HCT116 (cell line): Measurements from ENCODE around the gene RINT1. TPM values are rescaled to one million over a fixed set of nuclear protein-coding genes. Genes with fewer than 3 reads are reported as not detected.

Source experiments
- ATAC-seq: fragments of 200-7000 bp; cut with Tn5 transposase; 2 replicates; pipeline ENCODE4 v1.9.1; 2020; ENCODE audit warnings: mild to moderate bottlenecking, moderate library complexity
- BruUV-seq: library from RNA; stranded (reverse); fragments of 400-500 nt; replicated peaks from 2 replicates; lab custom pipeline; 2021; lab: Mats Ljungman, UMichigan
- CTCF ChIA-PET: fragments of 300-600 bp; sonication (Branson Sonifier 250); formaldehyde crosslinking; loops from one replicate; lab custom pipeline; 2021; ENCODE audit warnings: antibody characterized with exemption; lab: Charles Lee
- POLR2A ChIA-PET: fragments of 300-600, 350-600 bp; sonication (Branson Sonifier 250); formaldehyde crosslinking; loops from one replicate; lab custom pipeline; 2021; ENCODE audit warnings: antibody characterized with exemption; lab: Charles Lee
- RAD21 ChIA-PET, 2 experiments: fragments of 300-600 bp; sonication (Branson Sonifier 250); formaldehyde crosslinking; loops; one replicate each; lab custom pipeline; 2023; ENCODE audit warnings: low total read pairs in 2 of 2; ENCODE audit not compliant: uncharacterized antibody in 2 of 2, unreplicated experiment in 2 of 2, low non-redundant PET in 1 of 2; lab: Charles Lee
- DNase-seq: peaks from one replicate; pipeline ENCODE4 v3.0.0-alpha.2; 2010; ENCODE audit warnings: low read depth, low spot score
- H2AFZ ChIP-seq: fragments of 200-600 bp; shearing (Covaris generic), sonication (generic); 2 replicates; pipeline ENCODE4 v1.6.1; 2017; ENCODE audit warnings: low read depth, mixed run types, mixed read lengths, antibody characterized with exemption, low read length; ENCODE audit not compliant: poor library complexity, severe bottlenecking
- H3K27ac ChIP-seq: 2 replicates; pipeline ENCODE4 v1.5.1; 2012; ENCODE audit warnings: low read depth, low read length
- H3K27me3 ChIP-seq: fragments of 200-600 bp; sonication (generic); 2 replicates; pipeline ENCODE4 v1.6.1; 2016; ENCODE audit warnings: mixed run types, low read length, mixed read lengths; ENCODE audit not compliant: insufficient read depth
- H3K36me3 ChIP-seq, 2 experiments: fragments of 200-500 bp in 1 of 2; fragments of 200-600 bp in 1 of 2; sonication (Bioruptor generic) in 1 of 2; sonication (generic) in 1 of 2; 2 replicates each; pipeline versions ENCODE4 v1.5.1 to v1.6.1; 2014 to 2016; ENCODE audit warnings: low read length in 2 of 2, inconsistent platforms in 1 of 2, mixed read lengths in 1 of 2, mixed run types in 1 of 2; ENCODE audit not compliant: insufficient read depth in 2 of 2, control insufficient read depth in 1 of 2
- H3K4me1 ChIP-seq, 2 experiments: fragments of 200-600 bp in 1 of 2; sonication (generic) in 1 of 2; 2 replicates each; pipeline versions ENCODE4 v1.5.1 to v1.6.1; 2012 to 2017; ENCODE audit warnings: low read length in 2 of 2, inconsistent platforms in 1 of 2, mild to moderate bottlenecking in 1 of 2, mixed read lengths in 1 of 2, mixed run types in 1 of 2, moderate library complexity in 1 of 2; ENCODE audit not compliant: insufficient read depth in 2 of 2, control insufficient read depth in 1 of 2
- H3K4me2 ChIP-seq: fragments of 200-600 bp; sonication (generic); 2 replicates; pipeline ENCODE4 v1.6.1; 2017; ENCODE audit warnings: mixed run types, low read length, mixed read lengths
- H3K4me3 ChIP-seq, 2 experiments: fragments of 200-600 bp in 1 of 2; sonication (generic) in 1 of 2; replicated peaks in 1 of 2; 2 replicates each; pipeline ENCODE4 v1.5.1; 2011 to 2016; ENCODE audit warnings: low read length in 2 of 2, control low read depth in 1 of 2, low read depth in 1 of 2, mild to moderate bottlenecking in 1 of 2, mixed read lengths in 1 of 2, mixed run types in 1 of 2
- H3K79me2 ChIP-seq: fragments of 200-600 bp; sonication (generic); 2 replicates; pipeline ENCODE4 v1.6.1; 2017; ENCODE audit warnings: mild to moderate bottlenecking, mixed run types, low read length, moderate library complexity, mixed read lengths; ENCODE audit not compliant: insufficient read depth
- H3K9ac ChIP-seq: fragments of 200-600 bp; sonication (generic); 2 replicates; pipeline ENCODE4 v1.6.1; 2016; ENCODE audit warnings: low read length, mixed read lengths
- H3K9me2 ChIP-seq: fragments of 200-600 bp; sonication (generic), shearing (Covaris generic); 2 replicates; pipeline ENCODE4 v1.6.1; 2017; ENCODE audit warnings: mixed run types, mild to moderate bottlenecking, moderate library complexity; ENCODE audit not compliant: insufficient read depth
- H3K9me3 ChIP-seq, 2 experiments: fragments of 200-500 bp in 1 of 2; fragments of 200-600 bp in 1 of 2; sonication (Bioruptor generic) in 1 of 2; sonication (generic) in 1 of 2; 2 replicates each; pipeline ENCODE4 v1.6.1; 2014 to 2017; ENCODE audit warnings: low read length in 2 of 2, mixed read lengths in 2 of 2, inconsistent platforms in 1 of 2, low read depth in 1 of 2, mild to moderate bottlenecking in 1 of 2, mixed run types in 1 of 2, moderate library complexity in 1 of 2; ENCODE audit not compliant: control insufficient read depth in 1 of 2, insufficient read depth in 1 of 2
- H4K20me1 ChIP-seq: fragments of 200-600 bp; sonication (generic), shearing (Covaris generic); 2 replicates; pipeline ENCODE4 v1.6.1; 2017; ENCODE audit warnings: mixed run types, mild to moderate bottlenecking, moderate library complexity; ENCODE audit not compliant: insufficient read depth
- CEBPB ChIP-seq: IDR thresholded peaks from 2 replicates; pipeline ENCODE4 v1.6.1; 2012; ENCODE audit warnings: low read depth
- EGR1 ChIP-seq: IDR thresholded peaks from 2 replicates; pipeline ENCODE4 v1.6.1; 2012; ENCODE audit warnings: low read depth
- ELF1 ChIP-seq: IDR thresholded peaks from 2 replicates; pipeline ENCODE4 v1.6.1; 2012; ENCODE audit warnings: low read depth, borderline replicate concordance
- EZH2 ChIP-seq: fragments of 200-600 bp; sonication (generic); IDR thresholded peaks from 2 replicates; pipeline ENCODE4 v1.6.1; 2017; ENCODE audit warnings: antibody characterized with exemption, mixed run types
- EZH2phosphoT487 ChIP-seq: fragments of 200-600 bp; IDR thresholded peaks from 2 replicates; pipeline ENCODE4 v1.6.1; 2018; ENCODE audit warnings: antibody characterized with exemption, borderline replicate concordance
- POLR2A ChIP-seq: IDR thresholded peaks from 2 replicates; pipeline ENCODE4 v1.7.0; 2011; ENCODE audit warnings: borderline replicate concordance; ENCODE audit not compliant: insufficient read depth, insufficient read length; ENCODE audit errors: extremely low read depth
- RAD21 ChIP-seq: IDR thresholded peaks from 2 replicates; pipeline ENCODE4 v1.6.1; 2012; ENCODE audit warnings: low read depth, mild to moderate bottlenecking
- SIN3A ChIP-seq: IDR thresholded peaks from 2 replicates; pipeline ENCODE4 v1.6.1; 2012; ENCODE audit warnings: low read depth
- SP1 ChIP-seq: IDR thresholded peaks from 2 replicates; pipeline ENCODE4 v1.6.1; 2012; ENCODE audit warnings: low read depth
- SRF ChIP-seq: IDR thresholded peaks from 2 replicates; pipeline ENCODE4 v1.6.1; 2012; ENCODE audit warnings: low read depth
- TCF7L2 ChIP-seq: IDR thresholded peaks from 2 replicates; pipeline ENCODE4 v1.7.0; 2011; ENCODE audit warnings: borderline replicate concordance, inconsistent platforms; ENCODE audit not compliant: insufficient read depth, insufficient read length; ENCODE audit errors: extremely low read depth
- ZFX ChIP-seq: fragments of 450-650 bp; IDR thresholded peaks from 2 replicates; pipeline ENCODE4 v1.6.1; 2017
- intact Hi-C: fragments of 100-400 bp; cut with micrococcal nuclease; formaldehyde crosslinking; loops from 2 replicates; pipeline ENCODE4 v1.10.0; 2022
- total RNA-seq: library from RNA; stranded (reverse); gene quantifications from one replicate; pipeline ENCODE4 v1.2.1, GENCODE V29; 2021; ENCODE audit not compliant: unreplicated experiment
- TF ChIP-seq, protein P1 (sequence below): IDR thresholded peaks from 2 replicates; pipeline ENCODE4 v1.6.1; 2012
- TF ChIP-seq, protein P2 (sequence below): IDR thresholded peaks from 2 replicates; pipeline ENCODE4 v1.6.1; 2012

Gene RINT1
- total RNA-seq, 1 experiment from 2014 or later = 24.3 TPM

DNA sequence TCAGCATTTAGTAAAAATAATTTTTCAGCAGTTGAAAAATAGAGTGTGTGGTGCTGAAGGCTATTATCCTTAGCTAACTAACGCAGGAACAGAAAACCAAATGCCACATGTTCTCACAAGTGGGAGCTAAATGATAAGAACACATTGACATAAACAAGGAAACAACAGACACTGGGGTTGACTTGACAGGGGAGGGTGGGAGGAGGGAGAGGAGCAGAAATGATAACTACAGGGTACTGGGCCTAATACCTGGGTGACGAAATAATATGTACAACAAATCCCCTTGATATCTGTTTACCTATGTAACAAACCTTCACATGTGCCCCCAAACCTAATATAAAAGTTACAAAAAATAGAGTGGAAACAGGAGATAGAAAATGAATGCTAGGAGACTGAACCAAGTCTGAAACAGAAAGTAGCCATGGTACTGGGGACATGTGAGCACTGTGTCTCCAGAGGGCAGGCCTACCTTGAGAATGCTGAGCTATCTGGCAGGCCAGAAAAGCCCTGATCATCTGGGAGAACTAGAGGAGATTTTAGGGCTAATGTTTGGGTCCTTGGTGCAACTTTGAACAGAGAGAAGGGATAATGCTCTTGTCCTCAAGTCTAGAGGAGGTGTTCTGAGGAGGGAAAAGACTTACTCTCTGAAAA lies 54.0 kb downstream of the RINT1 start:
- BruUV-seq = no TSS peak
- ChIA-PET RAD21 (no interaction called here), CTCF (no interaction called here), POLR2A (no interaction called here)
- no peaks in the 10 kb centered on the region for H3K79me2 ChIP-seq
- H3K9me3 ChIP-seq = no peaks in the 10 kb centered on the region
- H3K4me1 ChIP-seq = peaks cover 0 to 5% of the 10 kb centered on the region in 2 experiments; a peak in 2 of 4 replicates
- no peak overlapping the region for H2AFZ ChIP-seq
- no peaks in the 10 kb centered on the region for H4K20me1 ChIP-seq
- intact Hi-C loops = loop anchor here (5.0 to 10.0 kb wide), 3 partner anchors 459 to 944 kb away; no protein-coding TSS in a partner anchor
- DNase-seq = no peak
- no peaks in the 10 kb centered on the region for H3K9me2 ChIP-seq
- no peak overlapping the region for H3K4me3 ChIP-seq
- H3K9ac ChIP-seq = no peak overlapping the region
- no peak for TF ChIP-seq ZFX
- no peak for TF ChIP-seq POLR2A
- TF ChIP-seq RAD21 = no peak
- no peak for TF ChIP-seq SRF
- TF ChIP-seq, protein P1, sequence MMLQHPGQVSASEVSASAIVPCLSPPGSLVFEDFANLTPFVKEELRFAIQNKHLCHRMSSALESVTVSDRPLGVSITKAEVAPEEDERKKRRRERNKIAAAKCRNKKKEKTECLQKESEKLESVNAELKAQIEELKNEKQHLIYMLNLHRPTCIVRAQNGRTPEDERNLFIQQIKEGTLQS = no peak
- TF ChIP-seq TCF7L2 = no peak
- TF ChIP-seq ELF1 = no peak
- no peak for TF ChIP-seq EZH2phosphoT487
- no peak for TF ChIP-seq SIN3A
- TF ChIP-seq EGR1 = no peak
- TF ChIP-seq, protein P2, sequence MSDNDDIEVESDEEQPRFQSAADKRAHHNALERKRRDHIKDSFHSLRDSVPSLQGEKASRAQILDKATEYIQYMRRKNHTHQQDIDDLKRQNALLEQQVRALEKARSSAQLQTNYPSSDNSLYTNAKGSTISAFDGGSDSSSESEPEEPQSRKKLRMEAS = no peak
- no peak for TF ChIP-seq CEBPB
- TF ChIP-seq SP1 = no peak
- TF ChIP-seq EZH2 = no peak
- no peak overlapping the region for H3K4me2 ChIP-seq
- no peak overlapping the region for H3K27ac ChIP-seq
- no peak for ATAC-seq
- no peaks in the 10 kb centered on the region for H3K27me3 ChIP-seq
- H3K36me3 ChIP-seq = no peaks in the 10 kb centered on the region
